ACHN (cell line): Measurements from ENCODE around the gene RPA3.

Source experiments
- DNase-seq: peaks from one replicate; pipeline ENCODE4 v3.0.0-alpha.2; 2015
- in situ Hi-C: cut with HindIII; loops from 2 replicates; pipeline ENCODE4 v1.10.0; 2017; ENCODE audit warnings: low sequenced_read_pairs, low pct_ligation_motif_present, low pct_unique_long_range_greater_than_20kb

RPA3 gene

DNA sequence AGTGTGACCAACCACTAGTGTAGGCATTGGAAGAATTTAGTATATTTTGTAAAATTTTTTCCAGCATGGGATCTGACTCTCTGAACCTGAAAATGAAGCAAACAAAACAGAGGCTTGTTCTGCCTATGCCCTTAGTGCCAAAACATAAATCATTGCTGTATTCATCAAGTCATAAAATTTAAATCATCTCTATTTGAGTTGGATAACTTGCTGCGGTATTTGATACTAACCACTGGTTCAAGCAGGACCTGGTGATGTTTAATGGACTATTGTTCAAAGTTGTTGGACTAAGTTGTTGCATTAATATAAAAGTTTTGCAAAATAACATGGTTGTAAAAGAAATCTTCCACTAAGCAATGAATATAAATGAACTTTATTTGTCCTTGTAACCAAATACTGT lies 19.8 kb upstream of the RPA3 start:
- no peak for DNase-seq
- in situ Hi-C loops: no loop called here

DNA sequence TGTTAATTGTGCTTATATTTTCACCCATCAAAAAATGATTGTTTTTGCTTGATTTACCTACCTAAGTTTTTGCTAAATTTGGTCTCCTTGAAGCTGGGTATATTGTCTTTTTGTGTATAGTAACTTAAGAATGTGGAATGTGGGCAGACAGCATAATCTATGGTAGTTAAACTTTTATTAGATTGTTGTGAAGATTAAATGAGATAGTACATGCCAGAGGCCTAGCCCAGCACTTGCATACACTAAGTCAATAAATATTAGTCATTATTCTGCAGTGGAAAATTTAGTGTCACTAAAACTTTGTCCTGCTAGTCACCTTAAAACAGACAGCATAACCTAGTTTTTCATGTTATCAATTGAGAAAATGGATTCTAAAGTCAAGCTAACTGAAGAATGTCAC lies 19.3 kb upstream of the RPA3 start:
- no peak for DNase-seq

DNA sequence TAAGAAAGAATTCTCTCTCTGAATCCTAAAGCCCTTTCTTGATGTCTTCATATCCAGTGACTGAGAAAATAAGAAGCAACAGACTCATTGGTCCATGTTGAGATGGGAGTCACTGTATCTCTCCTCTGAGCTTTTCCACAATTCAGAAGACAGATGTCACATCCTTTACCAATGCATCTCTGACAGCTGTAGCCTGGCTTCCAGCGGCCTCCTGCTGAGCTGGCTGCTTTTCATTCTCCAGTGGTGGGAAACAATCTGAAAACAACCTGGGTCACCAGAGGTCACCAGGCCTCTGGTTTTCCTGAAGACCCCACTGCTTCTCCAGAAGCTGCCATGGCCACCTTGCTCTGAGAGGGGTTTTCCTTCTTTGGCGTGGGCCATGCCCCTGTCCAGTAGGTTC lies 18.3 kb upstream of the RPA3 start:
- no peak for DNase-seq
- in situ Hi-C loops: no loop called here

More for the DNA sequence above, 19.3 kb upstream of the RPA3 start:
- in situ Hi-C loops: no loop called here

DNA sequence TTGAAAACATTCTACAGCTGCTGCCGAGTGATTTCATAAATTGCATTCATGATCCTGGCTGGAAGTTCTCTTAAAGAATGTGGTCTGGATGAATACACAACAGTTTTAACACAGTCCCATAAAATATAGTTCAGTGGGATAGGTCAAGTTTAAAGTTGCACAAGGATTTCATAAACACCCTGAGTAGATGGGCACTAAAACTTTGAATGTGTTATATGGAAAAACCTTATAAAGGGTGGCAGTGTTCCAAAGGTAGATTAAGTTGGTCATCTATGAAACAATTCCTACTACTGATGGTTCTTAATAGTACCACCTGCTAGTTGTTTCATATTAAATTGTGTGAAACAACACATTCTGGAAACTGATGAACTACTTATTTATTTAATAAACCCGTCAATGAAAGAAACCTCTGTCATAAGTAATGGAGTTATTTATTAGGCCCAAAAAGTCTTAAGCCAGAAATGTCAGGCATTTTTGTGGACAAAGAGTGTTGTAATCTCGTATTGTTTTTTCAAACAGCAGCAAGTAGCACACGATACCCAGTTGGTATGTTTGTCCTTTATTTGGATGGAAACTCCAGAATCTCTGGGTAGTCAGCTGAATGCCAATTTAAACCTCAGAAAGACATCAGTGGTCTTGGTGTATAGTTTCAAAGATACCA lies 14.3 kb upstream of the RPA3 start:
- in situ Hi-C loops: no loop called here
- no peak for DNase-seq

DNA sequence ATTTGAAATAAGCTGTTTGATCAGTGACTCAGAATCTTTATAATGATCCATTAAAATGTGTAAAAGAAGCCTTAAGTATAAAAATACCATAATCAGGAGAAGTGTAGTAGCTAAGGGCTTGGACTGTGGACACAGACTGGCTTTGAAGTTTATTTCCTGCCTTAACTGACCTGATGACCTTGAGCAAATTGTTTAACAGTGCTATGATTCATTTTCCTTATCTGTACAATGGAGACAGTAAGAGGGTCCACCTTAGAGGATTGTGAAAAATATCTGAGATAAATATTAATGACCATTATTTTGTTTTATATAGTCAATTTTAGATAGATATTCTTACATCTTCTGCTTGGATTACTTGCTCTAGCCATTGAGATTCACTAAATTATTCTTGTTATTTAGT lies 13.3 kb upstream of the RPA3 start:
- in situ Hi-C loops: no loop called here
- no peak for DNase-seq

DNA sequence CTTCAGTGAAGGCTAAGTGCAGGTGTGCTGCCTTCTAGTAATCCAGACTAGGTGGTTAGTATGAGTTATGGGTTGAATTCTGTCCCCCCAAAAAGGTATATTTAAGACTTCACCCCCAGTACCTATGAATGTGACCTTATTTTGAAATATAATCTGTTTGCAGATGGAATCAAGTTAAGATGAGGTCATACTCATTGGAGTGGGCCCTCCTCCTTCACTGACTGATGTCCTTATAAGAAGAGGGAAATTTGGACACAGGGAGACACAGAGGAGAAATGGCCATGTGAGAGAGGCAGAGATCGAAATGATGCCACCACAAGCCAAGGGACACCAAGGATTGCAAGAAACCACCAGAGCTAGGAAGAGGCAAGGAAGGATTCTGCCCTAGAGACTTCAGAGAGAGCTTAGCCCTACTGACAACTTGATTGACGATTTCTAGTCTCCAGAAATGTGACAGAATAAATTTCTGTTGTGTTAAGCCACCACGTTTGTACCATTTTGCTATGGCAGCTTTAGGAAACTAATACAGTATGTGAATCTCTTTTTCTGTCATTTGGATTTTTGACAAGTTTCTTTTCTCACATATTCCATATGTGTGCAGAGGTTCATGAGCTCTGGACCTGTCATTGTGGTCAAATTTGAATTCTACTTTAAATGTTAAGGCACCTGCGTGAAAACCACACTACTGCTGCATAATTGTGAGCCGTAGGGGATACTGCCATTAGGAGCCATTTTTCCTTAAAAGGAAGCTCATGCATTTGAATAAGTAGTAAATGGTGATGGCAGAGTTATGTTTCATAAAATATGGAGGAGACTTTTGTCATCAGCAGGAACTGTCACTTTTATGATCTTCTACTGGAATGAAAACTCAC lies 2.6 kb upstream of the RPA3 start:
- no peak for DNase-seq
- in situ Hi-C loops: no loop called here

DNA sequence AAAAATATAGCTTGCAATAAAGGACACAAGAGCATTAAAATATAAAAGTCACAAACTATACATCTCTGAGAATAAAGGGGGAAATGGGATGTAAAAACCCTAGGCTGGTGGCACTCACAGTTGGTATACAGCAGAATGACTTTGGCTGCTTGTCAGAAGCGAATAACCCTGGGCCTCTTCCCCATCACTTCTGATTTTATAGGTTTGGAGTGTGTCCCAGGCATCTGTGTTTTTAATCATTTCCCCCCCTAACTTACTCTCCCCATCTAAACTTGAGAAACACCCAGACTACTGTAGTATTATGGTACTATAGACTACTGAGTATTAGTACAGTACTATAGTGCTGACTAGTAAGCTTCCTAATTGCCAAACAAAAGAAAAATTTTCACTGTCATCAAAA lies 1.8 kb upstream of the RPA3 start:
- in situ Hi-C loops: no loop called here

DNA sequence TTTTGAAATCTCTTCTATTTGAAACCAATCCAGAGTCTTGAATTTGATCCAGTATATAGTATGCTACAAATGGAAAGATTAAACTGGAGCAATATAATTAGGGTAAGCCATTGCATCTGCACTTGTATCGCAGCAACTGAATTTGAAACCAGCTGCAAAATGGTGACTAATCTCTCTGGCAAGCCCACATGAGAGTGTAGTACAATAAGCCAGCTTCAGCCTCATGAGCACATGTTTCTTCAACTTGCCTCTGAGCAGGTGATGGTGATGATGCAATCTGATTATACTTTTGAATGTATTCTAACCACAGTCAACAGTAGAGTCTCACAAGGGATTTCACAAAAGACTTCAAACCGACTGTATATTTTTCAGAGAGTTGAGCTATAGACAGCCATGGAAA lies 829 bp upstream of the RPA3 start:
- in situ Hi-C loops: no loop called here
- DNase-seq: peak; percentile 79

More for the DNA sequence above, 1.8 kb upstream of the RPA3 start:
- no peak for DNase-seq

DNA sequence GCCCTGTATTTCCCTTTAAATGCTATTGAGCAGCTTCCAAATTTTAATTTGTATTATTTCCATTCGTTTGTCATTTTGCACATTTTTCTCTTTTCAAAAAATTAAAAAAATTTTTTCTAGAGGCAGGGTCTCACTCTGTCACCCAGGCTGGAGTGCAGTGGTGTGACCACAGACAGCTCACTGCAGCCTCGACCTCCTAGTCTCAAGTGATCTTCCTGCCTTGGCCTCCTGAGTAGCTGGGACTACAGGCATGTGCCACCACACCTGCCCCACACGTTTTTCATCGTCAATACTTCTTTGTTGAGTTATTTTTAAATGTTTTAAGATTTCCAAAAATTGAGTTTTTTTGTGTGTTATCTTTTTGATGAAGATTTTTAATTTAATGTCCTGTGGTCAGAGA lies 4.7 kb downstream of the RPA3 start:
- no peak for DNase-seq
- in situ Hi-C loops: no loop called here

DNA sequence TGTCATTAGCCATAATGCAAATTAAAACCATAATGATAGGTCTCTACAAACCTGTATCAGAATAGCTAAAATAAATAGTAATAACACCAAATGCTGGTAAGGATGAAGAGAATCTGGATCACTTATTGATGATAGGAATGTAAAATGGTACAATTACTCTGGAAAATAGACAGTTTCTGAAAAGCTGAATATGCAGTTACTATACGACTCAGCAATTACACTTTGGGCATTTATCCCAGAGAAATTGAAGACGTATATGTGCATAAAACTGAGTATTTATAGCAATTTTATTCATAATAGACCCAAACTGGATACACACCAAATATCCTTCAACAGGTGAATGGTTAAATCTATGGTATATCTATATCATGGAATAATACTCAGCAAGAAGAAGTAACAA lies 7.9 kb downstream of the RPA3 start:
- in situ Hi-C loops: no loop called here
- DNase-seq: no peak

DNA sequence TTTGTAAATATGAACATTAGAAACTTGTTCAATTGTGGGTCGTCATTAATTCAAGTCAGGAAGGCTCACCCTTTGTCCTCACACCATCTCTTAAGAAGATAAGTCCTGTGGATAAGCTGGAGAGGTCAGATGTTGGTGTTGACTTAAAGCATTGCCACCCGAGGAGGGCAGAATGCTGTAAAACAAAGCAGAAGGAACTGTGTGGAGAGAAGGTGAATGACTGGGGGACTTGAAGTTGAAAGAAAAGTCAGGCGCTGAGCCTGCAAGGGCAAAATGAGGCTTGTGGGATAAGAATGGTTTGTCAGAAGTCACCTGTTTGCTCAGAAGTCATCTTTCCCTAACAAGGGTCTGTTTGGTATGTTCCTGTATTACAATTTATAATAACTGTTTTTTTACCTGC lies 9.1 kb downstream of the RPA3 start:
- DNase-seq: no peak
- in situ Hi-C loops: no loop called here

DNA sequence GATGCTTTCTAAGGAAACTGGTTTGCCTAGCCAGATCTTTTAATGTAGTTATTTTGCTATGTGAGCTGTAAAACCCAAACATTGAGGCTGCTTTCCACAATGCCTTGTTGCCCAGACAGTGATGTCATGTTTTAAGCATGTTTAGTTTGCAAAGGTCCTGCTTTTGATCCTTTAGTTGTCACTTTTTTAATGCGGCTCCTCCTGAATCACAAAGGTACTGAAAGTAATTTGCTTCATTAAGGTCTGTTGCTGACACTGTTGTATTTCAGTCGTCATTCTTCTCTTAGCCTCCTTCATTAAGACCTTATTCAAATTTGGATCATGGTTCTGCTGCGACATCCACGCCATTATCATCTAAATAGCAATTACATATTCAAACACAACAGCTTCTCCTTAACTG lies 10.6 kb downstream of the RPA3 start:
- in situ Hi-C loops: no loop called here
- no peak for DNase-seq

DNA sequence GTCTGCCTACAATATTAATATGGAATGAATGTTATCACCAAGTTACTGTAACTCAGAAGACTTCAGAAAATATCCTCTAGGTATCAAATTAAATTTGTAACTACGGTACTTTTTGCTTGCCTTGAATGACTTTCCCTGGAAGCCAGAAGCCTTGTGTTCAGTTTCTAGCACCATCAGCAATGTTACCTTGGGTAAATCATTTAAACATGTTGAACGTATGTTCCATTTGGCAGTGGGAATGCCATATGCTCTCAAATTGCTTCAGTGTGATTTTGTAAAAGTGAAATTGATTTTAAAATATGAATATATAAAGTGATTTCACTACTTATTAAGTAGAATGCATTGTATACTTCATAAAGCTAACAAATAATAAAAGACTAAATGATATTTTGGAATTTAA lies 11.2 kb downstream of the RPA3 start:
- no peak for DNase-seq
- in situ Hi-C loops: no loop called here

DNA sequence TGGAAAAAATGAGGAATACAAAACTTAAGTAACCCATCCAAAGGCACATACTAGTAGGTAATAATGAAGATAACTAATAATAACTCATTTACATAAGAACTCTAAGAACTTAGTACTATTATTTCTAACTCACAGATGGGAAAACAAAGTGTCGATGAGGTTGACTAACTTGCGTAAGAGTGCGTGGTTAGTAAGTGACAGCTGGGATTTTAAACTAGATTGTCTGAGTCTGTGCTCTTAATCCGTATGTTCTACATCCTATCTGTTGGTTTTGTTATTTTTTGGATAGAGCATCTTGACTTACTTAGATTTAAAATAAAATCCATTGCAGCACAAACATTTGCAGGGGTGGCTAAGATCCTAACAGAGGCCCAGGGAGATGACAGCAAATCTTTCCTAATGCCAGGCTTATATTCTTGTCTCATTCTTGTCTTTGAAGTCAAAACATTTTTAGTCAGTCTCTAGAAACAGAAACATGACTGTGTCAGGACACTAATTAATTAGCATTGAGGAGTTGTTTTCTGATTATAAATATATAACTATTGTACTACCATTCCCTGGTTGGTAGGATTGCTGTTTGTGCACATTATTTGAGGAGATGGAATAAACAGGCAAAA lies 11.7 kb downstream of the RPA3 start:
- no peak for DNase-seq
- in situ Hi-C loops: no loop called here

DNA sequence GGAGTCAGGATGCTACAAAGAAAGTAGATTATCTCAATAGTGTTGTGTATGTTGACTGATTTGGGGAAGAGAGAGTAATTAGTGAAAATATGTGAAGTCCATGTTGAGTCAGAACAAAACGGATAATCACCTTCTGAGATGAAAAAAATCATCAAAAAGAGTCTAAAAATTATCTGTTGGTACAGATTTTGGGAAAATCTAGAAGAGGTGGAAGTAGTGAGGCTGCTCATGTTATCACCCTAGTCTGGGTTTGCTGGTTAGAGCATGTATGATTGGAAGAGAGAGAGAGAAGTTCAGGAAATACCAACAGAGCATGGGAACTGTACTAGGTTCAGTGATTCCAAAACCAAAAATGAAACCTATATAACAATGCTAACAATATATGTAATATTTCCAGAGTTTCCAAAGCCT lies 12.3 kb downstream of the RPA3 start:
- in situ Hi-C loops: no loop called here
- no peak for DNase-seq

DNA sequence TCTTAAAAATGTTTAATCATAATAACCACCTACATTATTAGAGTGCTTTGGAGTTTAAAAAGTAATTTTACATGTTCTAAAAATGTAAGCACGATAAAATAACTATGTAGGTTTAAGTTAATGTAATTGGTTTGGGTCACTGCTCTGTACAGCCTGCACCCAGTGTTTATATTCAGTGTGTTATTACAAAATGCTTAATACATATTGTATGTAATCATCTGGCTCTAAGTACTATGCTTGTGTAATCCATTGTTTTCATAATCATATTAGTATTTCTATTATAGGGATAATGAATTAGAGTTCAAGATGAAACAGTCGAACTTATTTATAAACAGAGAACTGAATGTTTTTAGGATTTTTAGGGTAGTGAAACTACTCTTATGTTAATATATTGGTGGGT lies 13.1 kb downstream of the RPA3 start:
- DNase-seq: no peak

DNA sequence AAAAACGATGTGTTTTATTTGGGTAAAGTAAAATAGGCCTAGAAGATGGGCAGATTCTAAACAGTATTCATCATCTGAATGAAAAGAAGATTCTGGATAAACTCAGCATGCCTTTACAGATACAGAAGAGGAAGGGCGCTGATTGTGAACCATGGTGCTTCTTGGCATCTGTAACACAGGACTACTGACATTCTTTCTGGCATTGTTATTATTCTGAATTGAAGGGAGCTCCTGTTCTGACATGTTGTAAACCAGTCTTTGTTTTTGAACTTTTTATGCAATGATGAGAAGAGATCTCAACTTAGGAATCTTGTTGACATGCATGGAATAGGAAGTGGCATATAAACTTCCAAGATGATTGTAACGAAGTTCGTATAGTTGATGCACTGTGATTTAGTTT lies 13.5 kb downstream of the RPA3 start:
- no peak for DNase-seq
- in situ Hi-C loops: no loop called here

More for the DNA sequence above, 13.1 kb downstream of the RPA3 start:
- in situ Hi-C loops: no loop called here

DNA sequence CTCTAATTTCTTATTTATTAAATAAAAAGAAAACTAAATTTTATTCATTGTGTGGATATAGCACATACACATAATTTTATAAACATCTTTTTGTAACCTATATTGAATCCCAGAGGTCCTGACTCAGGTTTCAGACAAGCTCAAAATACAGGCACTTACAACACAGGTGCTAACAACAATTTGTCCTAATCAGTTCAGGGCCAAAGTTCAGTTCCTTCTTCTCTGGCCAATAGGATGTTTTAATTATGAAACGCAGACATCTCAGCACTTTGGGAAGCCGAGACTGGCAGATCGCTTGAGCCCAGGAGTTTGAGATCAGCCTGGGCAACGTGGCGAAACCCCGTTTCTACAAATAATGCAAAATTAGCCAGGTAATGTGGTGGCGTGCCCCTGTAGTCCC lies 15.0 kb downstream of the RPA3 start:
- DNase-seq: no peak
- in situ Hi-C loops: no loop called here

DNA sequence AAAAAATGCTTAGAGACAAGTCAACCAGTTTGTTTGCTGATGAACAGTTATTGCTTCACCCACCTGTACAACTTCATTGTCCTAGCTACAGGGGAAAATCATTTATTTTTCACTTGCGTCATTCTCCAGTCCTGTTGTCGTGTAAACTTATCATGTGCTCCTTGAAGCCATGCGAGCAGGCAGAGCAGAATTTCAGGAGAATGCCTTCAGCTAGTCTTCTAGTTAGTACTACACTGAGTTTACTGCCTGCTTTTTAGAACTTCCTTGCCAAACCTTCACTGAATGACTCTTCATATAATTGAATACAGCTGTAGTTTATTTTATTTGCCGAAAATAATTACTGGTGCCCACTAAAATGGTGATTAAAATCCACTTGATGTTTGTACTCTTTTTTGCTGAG lies 15.6 kb downstream of the RPA3 start:
- in situ Hi-C loops: no loop called here
- DNase-seq: no peak

DNA sequence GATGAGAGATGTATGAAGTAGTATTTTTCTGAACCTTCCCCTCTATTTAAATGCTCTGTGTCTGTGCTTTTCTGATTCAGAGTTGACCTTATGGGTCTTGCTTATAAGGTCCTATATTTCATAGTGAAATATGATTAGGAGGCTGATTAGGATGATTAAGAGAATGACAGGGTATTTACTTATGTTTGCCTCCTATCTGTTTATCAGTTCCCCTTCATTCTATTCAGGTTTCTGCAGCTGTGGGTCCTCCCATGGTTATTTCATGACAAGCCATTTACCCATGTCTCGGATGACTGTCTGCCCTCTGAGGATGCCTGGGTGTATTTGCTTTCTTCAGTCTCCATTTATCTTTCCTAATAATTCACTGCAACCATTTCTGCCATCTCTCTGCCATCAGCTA lies 16.9 kb downstream of the RPA3 start:
- no peak for DNase-seq
- in situ Hi-C loops: no loop called here
